ENCODE data around the gene TBCK.

The TBCK gene

DNA sequence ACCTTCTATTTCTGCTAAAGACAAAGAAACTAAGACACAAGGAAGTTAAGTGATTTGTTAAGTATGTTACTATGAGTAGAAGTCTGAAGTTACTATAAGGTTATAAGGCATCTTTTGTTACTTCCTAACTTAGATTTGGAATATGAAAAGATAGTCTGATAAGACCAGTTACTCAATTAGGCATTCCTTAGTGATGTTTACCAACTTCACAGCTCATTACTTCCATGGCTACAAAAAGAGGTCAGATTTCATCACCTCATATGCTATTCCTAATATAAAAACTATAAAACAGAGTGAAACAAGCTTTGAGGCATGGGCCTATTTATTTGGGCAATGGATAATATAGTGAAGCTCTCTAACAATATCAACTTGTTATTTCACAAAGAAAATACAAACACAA, 143.1 kb downstream of the TBCK start:
- Histone ChIP-seq H3K27me3 (no peaks in the 10 kb centered on the region), H3K4me3 (ENCODE audit: low read depth in 1 of 2, low read length in 1 of 2) (no peak overlapping the region), H3K9me3 (no peaks in the 10 kb centered on the region), H3K27ac (no peak overlapping the region), H3K4me1 (ENCODE audit: control insufficient read depth in 1 of 2, insufficient read depth in 1 of 2, low read depth in 1 of 2, low read length in 1 of 2) (no peaks in the 10 kb centered on the region), H3K36me3 (peaks cover 4% of the 10 kb centered on the region)
- TF ChIP-seq, protein P1, sequence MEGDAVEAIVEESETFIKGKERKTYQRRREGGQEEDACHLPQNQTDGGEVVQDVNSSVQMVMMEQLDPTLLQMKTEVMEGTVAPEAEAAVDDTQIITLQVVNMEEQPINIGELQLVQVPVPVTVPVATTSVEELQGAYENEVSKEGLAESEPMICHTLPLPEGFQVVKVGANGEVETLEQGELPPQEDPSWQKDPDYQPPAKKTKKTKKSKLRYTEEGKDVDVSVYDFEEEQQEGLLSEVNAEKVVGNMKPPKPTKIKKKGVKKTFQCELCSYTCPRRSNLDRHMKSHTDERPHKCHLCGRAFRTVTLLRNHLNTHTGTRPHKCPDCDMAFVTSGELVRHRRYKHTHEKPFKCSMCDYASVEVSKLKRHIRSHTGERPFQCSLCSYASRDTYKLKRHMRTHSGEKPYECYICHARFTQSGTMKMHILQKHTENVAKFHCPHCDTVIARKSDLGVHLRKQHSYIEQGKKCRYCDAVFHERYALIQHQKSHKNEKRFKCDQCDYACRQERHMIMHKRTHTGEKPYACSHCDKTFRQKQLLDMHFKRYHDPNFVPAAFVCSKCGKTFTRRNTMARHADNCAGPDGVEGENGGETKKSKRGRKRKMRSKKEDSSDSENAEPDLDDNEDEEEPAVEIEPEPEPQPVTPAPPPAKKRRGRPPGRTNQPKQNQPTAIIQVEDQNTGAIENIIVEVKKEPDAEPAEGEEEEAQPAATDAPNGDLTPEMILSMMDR (IDR thresholded peaks at IDR 0.05), result no peak

DNA sequence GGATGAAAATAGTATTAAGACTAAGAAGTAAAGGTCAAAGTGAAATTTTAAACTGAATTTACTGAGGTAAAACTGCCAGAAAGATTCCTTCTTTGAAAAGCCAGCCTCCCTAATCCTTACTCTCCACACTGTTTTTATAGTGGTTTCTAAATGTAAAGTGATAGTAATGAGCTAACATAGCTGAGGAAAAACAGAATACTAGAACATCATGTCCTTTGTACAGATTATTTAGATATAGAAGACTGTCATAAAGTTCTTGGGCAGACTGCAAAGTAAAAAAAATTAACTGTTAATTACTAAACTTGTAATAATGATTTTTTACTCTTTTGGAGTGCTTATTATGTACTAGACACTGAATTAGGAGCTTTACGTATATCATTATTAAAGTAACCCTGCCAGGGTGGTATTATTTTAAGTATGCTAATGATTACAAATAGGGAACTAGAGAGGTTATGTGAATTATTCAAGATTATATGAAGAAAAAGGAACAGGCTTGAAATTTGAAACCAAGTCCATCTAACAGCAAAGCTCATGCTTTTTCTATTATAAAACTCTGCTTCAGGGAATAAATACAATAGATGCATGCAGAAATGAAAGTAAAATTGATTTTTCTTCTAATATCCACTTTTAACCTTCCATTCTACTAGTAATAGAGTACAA, 150.5 kb downstream of the TBCK start:
- no peaks in the 10 kb centered on the region for H3K4me1 ChIP-seq (ENCODE audit: control insufficient read depth in 1 of 2, insufficient read depth in 1 of 2, low read depth in 1 of 2, low read length in 1 of 2)
- no peak overlapping the region for H3K27ac ChIP-seq
- H3K4me3 ChIP-seq (ENCODE audit: low read depth in 1 of 2, low read length in 1 of 2), result no peak overlapping the region
- no peaks in the 10 kb centered on the region for H3K9me3 ChIP-seq
- no peaks in the 10 kb centered on the region for H3K27me3 ChIP-seq
- H3K36me3 ChIP-seq, result peaks cover 4% of the 10 kb centered on the region
- TF ChIP-seq, protein P1 (IDR thresholded peaks at IDR 0.05), result no peak

DNA sequence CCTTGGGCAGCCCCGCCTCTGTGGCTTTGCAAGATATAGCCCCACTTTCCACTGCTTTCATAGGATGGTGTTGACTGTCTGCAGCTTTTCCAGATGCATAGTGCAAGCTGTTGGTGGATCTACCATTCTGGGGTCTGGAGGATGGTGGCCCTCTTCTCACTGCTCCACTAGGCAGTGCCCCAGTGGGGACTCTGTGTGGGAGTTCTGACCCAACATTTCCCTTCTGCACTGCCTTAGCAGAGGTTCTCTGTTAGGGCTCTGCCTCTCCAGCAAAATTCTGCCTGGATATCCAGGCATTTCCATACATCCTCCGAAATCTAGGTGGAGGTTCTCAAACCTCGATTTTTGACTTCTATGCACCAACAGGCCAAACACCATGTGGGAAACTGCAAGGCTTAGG, 153.7 kb downstream of the TBCK start:
- no peak overlapping the region for H3K27ac ChIP-seq
- TF ChIP-seq, protein P1 (IDR thresholded peaks at IDR 0.05), result no peak
- no peak overlapping the region for H3K4me3 ChIP-seq (ENCODE audit: low read depth in 1 of 2, low read length in 1 of 2)
- no peaks in the 10 kb centered on the region for H3K9me3 ChIP-seq
- no peaks in the 10 kb centered on the region for H3K4me1 ChIP-seq (ENCODE audit: control insufficient read depth in 1 of 2, insufficient read depth in 1 of 2, low read depth in 1 of 2, low read length in 1 of 2)
- no peaks in the 10 kb centered on the region for H3K36me3 ChIP-seq
- H3K27me3 ChIP-seq, result no peaks in the 10 kb centered on the region

DNA sequence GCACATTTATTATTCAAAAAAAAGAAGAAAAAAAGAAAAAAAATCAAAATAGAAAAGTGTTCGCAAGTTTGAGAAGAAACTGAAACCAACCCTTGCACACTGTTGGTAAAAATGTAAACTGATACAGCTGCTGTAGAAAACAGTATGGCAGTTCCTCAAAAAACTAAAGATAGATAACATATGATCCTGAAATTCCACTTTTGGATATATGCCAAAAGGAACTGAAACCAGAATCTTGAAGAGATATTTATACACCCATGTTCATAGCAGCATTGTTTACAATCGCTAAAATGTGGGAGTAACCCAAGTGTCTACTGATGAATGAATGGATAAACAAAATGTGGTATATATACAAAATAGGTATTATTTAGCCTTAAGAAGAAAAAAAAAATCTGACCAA, 155.4 kb downstream of the TBCK start:
- Histone ChIP-seq H3K36me3 (no peaks in the 10 kb centered on the region), H3K4me3 (ENCODE audit: low read depth in 1 of 2, low read length in 1 of 2) (no peak overlapping the region), H3K27me3 (no peaks in the 10 kb centered on the region), H3K4me1 (ENCODE audit: control insufficient read depth in 1 of 2, insufficient read depth in 1 of 2, low read depth in 1 of 2, low read length in 1 of 2) (no peaks in the 10 kb centered on the region), H3K9me3 (no peaks in the 10 kb centered on the region), H3K27ac (no peak overlapping the region)
- TF ChIP-seq, protein P1 (IDR thresholded peaks at IDR 0.05), result no peak

DNA sequence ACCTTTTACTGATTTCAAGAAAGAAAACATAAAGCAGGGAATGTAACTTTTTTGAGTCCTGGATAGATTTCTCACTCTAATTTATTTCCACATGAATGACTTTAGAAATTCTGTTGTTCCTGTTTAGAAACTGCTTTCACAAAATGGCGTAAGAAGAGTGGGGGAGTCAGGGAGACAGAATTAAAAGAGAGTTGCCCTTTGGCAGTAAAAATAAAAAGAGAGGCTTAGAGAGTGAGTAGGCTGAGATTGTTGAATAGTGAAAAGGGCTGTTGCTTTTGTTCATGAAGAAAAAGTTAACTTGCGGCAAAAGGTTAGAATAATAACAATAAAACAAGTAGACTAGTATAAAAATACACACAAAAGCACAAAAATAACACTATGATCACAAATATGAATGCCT, 166.1 kb downstream of the TBCK start:
- TF ChIP-seq, protein P1 (IDR thresholded peaks at IDR 0.05), result no peak
- Histone ChIP-seq H3K4me1 (ENCODE audit: control insufficient read depth in 1 of 2, insufficient read depth in 1 of 2, low read depth in 1 of 2, low read length in 1 of 2) (peaks cover 0 to 12% of the 10 kb centered on the region in 2 experiments), H3K4me3 (ENCODE audit: low read depth in 1 of 2, low read length in 1 of 2) (no peak overlapping the region), H3K27me3 (no peaks in the 10 kb centered on the region), H3K27ac (no peak overlapping the region), H3K36me3 (no peaks in the 10 kb centered on the region), H3K9me3 (no peaks in the 10 kb centered on the region)
